GM19324 (cell line): Measurements from ENCODE around the gene PRKCH.
"Not testable (repeated sequence)": the region's sequence is repeated elsewhere in the genome, so short reads cannot be mapped to it uniquely, and the experiment has no call there.

ENCODE experiments used
- ATAC-seq: cut with Tn5 transposase; IDR thresholded peaks from one replicate; pipeline ENCODE4 v1.9.1; 2021; ENCODE audit warnings: mild to moderate bottlenecking, moderate library complexity; ENCODE audit not compliant: unreplicated experiment, low FRiP score

Gene PRKCH

DNA sequence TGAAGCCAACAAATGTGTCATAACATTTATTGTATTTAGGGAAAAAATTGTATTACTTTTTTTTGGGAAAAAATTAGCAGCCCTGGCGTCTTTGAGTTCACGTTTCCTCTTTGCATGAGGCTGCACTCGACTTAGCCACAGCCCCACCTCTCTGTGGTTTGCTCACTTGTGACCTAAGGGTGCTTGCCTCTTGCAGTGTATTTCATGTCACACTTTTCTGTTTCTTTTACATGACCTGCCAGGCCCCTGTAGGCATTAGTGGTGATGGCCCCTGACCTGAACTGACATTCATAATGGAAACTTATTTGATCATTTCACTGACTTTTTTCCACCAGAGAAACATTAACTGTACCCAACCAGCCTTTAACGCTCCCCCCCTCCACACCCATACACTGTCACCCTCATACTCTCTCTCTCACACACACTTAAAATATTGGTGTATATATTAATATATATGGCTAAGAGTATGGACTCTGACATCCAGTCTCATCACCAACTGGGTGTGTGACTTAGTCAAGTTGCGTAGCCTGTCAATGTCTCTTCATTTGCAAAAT is 122.9 kb downstream of the PRKCH start:
- peak; percentile 79 for ATAC-seq

DNA sequence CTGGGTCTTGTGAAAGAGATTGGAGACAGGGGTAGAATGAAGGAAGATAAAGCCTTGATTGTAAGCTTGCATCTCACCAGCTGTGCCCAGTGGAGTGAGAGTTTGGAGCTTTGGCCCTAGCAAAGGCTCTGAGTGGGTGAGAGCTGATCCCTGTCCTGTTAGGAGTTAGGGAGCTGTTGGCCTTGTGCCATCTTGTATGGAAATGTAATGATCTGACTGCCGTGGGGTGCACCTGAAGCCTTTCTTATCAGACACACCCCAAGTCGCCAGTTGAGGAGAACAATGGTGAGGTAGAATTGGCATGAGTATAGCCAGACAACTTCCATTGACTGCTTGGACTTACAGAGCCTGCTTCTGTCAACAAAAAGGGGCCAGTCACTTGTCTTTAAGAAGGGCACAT is 130.1 kb downstream of the PRKCH start:
- no peak for ATAC-seq

DNA sequence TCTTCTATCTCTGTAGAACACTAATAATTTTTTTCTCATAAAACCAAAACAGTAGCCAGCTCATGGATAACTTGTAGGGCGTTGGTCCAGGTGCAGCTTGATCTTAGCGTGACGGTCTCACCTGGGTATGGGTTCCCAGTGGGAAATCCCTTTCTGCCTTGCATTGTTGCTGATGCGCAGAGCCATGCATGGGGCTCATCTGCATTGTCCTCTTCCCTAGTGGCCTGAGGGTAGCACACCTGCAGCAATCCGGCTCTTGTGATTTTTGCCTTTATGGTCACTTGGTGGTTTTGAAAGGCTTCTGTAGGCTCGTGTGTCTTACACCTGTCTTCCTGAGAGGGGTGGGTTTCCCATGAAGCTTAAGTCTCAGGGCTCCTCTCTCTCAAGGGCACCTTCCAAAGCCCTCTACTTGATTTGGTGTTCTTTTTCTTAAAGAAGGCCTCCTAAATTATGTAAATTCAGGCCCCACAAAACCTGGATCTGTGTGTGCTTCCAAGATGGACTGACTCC is 130.6 kb downstream of the PRKCH start:
- ATAC-seq, result no peak

DNA sequence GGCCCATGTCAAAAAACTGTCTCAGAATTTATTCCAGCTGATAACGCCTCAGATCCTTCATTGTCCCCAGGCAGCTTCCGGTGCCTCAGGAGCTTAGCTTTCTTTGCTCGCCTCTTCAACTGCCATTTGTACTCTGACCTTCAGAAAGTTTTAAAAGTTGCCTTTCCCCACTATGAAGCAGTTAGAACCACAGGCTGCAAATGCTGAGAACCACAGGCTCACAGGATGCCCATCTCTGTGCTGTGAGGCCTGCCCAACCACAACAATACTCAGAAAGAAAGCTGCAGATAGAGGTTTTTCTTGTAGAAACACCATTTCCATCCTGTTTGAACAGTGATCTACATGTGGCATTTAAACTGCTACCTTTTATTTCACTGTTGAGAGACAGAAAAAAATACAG is 131.1 kb downstream of the PRKCH start:
- ATAC-seq, result no peak

DNA sequence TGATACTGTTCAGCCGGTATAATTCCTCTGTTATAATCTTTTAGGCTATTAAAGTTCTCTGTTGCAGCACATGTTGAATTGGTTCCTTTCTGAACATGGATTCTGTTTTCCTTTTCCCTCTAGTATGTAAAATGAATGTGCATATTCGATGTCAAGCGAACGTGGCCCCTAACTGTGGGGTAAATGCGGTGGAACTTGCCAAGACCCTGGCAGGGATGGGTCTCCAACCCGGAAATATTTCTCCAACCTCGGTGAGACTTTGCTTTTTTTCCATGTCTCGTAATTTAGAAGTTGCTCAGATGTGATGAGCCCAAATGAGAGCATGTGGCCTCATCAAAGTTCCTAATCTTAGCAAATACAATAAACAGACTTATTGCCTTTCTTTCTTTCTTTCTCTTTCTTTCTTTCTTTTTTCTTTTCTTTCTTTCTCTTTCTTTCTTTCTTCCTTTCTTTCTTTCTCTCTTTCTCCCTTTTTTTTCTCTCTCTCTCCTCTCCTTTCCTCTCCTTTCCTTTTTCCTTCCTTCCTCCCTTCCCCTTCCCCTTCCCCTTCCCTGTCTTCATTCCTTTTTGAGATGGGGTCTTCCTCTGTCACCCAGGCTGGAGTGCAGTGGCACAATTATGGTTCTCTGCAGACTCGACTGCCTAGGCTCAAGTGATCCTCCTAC is 131.9 kb downstream of the PRKCH start:
- ATAC-seq, result no peak

DNA sequence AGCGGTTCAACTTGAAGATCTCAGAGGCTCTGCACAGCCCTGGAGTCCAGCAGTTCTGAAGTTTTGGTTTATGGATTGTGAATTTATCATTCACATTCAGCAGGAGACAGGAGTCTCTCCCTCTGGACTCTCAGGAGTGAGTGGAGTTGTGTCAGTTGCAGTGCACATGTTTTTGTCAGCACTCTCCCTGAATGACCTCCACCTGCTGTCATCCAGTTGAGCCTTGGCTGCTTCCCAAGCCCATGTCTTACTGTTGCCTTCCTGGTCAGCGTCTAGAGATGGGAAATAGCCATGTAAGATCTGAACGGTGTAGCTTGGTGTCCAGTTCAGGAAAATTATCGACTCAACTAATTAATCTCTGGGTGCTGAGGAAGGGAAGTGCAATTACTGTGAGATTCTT is 133.2 kb downstream of the PRKCH start:
- no peak for ATAC-seq

DNA sequence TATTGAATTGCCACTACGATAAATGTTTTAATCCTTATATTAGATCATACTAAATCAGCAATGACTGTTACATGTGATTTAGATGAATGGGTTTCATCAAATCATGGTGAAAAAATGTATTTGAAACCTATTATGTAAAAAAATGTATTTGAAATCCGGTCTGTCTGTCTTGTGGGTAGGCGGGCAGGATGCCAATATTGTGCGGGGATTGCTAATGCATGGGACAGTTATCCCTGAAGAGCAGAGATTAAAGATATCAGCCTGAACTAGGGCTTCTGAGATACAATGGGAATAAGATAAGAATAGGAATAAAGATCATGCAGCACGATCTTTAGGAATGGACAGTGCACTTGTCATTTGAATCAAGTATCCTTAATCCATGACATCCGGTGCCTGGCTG is 134.0 kb downstream of the PRKCH start:
- no peak for ATAC-seq

DNA sequence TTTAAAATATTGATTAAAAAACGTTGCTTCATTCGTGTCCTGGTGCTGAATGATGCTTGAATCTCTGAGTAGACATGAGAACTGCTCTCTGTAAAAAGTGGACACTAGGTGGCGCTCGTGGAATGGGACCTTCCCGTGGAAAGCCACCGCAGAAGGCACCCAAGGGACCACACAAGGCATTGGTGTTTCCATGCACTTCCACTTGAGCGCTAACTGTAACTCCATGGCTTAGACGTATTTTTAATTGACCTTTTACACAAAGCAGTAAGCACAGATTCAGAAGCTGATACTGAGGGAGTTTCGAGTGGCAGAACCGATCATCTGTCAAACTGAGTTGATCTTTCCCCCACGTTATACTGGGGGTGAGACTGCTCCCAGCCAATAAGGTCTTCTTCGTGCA is 135.3 kb downstream of the PRKCH start:
- peak; percentile 73 for ATAC-seq

DNA sequence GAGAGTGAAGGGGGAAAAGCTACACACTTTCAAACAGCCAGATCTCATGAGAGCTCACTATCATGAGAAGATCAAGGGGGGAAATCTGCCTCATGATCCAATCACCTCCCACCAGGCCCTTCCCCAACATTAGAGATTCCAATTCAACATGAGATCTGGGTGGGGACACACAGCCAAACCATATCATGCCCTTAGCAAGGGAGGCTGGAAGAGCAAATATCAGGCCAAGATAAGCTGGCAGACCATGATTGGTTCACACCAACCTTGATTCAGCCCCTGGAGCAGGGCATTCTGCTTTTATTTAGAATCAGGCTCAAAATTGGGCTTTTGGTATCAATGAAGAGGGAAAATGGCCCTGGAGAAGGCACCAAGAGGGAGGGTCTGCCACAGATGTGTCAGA is 137.4 kb downstream of the PRKCH start:
- no peak for ATAC-seq

DNA sequence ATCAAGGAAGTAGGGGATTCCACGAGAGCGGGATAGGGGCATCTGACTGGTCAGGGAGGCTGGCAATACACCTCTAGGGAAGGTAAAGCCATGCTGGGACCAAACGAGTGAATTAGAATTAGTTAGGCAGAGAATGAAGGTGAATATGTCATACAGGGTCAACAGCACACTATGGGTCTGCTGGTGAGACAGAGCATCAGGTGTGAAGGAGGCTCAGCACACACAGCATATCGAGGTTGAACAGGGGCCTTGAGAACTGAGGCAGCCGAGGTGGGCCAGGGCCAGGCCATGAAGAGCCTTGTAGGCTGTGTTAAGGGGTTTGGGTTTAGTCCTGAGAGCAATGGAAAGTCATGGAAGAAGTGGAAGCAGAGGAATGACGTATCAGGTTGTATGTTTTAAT is 137.8 kb downstream of the PRKCH start:
- ATAC-seq, result no peak

DNA sequence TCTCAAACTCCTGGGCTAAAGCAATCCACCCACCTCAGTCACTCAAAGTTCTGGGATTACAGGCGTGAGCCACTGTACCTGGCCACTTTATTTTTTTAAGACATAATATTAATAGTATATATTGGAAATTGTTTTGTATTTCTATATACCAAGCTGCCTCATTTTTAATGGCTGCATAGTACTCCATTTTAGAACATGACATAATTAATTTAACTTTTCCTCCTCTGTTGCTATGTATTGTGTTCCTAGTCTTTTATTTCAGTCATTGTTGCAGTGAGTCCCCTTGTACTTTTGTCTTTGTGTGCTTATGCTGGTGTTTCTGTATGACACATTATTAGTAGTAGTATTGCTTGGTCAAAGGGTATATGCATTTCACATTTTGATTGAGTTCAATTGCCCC is 138.7 kb downstream of the PRKCH start:
- ATAC-seq, result no peak

DNA sequence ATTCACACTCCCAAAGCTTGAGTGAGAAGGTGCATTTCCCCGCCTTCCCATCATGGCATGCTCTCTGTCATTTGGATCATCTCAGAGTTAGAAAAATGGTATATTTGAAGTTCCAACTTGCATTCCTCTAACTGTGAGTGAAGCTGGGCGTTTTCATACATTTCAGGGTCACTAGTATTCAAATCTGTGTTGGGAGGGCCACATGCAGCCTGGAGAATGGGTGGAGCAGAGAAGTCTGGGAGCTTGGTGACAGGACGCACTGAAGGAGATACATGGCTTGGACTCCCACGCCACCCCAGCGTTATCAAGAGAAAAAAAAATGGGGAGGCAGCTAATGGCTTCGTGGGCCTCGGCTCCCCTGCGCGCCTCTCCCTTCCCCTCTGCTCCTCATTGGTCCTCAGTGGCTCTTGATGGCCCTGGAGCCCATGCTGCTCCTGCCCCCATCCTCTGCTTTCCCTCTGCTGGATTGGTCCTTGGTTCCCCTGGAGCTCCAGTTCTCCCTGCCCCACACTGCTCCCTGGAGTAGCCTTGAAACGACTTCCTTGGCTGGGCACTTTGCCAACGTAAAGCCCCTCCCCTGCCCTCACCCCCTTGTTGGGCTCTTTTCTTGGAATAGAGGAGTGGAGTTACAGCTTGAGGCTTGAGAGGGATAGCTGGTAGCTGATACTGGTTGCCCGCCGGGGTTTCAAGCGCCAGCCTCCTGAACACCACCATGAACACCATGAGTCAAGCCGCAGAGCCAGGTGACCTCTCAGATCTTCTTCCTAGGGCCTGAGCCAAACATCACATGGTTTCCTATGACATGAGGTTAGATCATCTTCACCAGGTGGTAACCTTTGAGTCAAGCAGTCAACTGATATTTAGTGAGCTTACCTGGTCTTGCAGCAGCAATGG is 139.6 kb downstream of the PRKCH start:
- ATAC-seq, result no peak

DNA sequence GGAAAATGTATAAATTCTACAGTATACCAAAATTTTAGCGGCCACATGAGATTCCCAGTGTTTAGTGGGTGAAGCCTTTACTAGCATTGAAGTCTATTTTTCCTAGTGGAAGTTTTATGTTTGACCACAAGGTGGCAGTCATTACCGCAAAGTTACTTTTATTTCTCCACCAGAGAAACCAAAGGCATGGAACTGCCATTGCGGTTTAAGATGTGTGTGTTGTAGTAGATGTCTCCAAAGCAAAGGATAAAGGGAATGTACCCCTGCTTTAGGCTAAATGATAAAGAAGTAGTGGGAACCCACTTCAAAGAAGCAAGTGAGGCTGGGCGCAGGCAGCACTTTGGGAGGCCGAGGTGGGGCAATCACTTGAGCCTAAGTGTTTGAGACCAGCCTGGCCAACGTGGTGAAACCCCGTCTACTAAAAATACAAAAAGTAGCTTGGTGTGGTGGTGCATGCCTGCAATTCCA is 140.5 kb downstream of the PRKCH start:
- no peak for ATAC-seq

DNA sequence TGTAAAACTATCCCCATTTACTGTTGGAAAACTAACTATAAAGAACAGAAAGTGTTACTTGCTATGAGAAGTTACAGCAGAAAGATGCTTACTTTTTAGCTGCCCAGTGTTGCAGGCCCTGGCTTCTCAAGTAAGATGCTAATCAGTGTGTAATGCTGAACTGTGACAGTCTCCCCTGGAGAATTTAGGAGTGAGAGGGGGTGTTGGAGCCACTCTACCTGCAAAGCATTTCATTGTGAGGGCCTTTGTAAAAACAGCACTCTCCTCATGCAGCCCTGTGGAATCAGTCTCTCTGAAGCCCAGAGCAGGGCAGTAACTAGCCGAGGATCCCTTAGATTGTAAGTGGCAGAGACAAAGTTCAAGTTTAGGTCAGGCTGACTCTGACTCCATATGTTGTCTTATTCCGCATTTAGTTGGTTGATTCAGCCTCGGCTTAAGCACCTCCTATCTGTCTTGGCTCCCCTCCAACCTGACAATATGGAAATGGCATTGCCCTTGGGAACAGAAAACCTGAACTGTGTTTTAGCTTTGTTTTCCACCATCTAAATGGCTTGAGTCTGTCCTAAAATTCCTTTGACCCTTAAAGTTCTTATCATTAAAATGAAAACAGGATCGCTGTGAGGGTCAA is 141.3 kb downstream of the PRKCH start:
- no peak for ATAC-seq

DNA sequence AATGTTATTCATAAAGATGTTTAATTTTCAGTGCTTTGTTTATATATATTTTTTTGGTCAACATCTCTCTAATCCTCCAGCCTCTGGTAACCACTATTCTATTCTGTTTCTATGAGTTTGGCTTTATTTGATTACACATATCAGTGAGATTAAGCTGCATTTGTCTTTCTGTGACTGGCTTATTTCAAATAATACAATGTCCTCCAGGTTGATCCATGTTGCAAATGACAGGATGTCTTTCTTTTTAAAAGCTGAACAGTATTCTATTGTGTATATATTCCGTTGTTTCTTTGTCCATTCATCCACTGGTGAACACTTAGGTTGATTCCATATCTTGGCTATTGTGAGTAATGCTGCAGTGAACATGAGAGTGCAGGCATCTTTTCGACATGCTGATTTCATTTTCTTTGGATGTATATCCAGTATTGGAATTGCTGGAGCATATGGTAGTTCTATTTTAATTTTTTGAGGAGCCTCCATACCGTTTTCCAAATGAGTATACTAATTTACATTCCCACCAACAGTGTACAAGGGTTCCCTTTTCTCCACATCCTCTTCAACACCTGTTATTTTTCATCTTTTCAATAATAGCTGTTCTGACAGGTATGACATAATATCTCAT is 142.4 kb downstream of the PRKCH start:
- no peak for ATAC-seq

DNA sequence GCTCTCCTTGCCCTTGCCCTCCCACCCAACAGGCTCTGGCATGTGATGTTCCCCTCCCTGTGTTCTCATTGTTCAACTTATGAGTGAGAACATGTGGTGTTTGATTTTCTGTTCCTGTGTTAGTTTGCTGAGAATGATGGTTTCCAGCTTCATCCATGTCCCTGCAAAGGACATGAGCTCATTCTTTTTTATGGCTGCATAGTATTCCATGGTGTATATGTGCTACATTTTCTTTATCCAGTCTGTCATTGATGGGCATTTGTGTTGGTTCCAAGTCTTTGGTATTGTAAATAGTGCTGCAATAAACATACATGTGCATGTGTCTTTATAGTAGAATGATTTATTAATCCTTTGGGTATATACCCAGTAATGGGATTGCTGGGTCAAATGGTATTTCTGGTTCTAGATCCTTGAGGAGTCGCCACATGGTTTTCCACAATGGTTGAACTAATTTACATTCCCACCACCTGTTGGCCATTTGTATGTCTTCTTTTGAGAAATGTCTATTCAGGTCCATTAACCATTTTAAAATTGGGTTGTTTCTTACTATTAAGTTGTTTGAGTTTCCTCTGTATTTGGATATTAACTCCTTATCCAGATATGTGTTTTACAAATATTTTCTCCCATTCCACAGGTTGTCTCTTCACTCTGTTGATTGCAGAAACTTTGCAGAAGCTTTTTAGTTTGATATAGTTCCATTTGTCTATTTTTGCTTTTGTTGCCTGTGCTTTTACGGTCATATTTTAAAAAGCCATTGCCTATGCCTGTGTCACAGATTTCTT is 143.4 kb downstream of the PRKCH start:
- not testable (repeated sequence) for ATAC-seq

DNA sequence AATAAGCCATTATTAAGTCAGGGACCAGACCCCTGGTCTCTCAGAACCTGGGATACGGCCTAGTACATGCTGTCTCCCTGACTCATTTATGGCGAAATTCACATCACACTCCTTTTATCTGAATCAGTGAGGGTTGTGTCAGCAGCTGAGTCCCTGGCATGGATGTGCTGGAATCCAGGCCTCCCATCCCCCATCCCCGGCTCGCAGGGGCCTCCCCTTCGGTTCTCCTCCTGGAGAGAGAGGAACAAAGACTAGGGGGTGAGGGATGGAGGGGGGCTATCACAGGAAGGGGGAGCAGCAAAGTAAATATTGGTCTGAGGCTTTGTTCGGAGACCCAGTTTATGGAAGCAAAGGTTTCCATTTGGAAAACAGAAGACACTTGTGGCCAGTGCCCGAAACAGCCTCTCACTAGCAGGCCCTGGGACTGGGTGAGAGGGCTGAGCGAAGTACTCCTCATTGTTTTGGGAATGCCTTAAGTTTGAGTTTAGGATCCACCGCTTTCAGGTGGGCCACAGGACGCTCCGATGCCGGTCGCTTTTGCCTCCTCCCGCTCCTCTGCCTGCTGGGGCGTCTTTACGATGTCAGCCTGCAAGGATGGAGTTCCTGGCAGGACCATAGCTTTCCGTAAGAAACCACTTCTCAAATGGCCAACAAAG is 145.0 kb downstream of the PRKCH start:
- no peak for ATAC-seq

DNA sequence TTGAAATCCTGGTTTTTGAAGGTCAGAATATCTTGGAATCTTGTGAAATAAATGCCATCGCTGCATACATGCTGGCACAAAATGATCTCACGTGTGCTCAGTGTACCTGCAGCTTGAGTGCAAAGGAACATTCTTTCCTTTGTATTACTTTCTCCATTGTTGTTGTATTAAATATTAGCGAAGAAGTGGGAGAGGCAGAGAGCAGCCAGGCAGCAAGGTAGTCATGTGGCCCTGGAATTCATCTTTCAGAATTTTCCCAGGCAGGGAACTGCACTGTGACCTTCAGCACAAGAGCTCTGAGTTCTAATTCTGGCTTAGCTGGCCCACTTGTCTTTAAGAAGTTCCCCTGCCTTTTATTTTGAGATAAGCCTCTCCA is 145.5 kb downstream of the PRKCH start:
- no peak for ATAC-seq

DNA sequence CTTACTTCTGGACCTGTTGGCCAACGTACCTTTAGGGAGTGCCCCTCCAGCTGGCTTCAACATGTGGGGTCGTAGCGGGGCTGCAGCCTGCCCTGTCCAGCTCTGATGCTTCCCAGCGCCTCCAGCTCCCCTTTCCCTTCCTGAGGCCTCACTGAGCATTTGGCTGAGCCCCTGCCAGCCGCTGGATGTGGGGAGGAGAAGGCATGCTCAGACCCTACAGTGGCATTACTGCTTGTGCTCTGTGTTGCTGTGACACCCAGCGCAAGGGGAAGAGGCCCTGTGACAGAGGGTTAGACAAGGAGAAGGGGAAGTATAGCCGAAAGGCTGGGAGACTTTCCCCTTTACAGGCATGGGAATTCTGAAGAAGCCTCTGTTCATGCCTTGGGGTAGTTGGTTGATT is 145.9 kb downstream of the PRKCH start:
- ATAC-seq, result no peak
